Left hindlimb (tissue), 1 donor: ENCODE data around the gene LRRC8A.
"Not testable (repeated sequence)": the region's sequence is repeated elsewhere in the genome, so short reads cannot be mapped to it uniquely, and the experiment has no call there.

Experiments
- DNase-seq: peaks from one replicate; pipeline ENCODE4 v3.0.0-alpha.2; 2018

Gene LRRC8A

GRCh38 chr9:128870128-128870940 lies 11.6 kb upstream of the LRRC8A start:
- DNase-seq = no peak

GRCh38 chr9:128870941-128871265 lies 11.0 kb upstream of the LRRC8A start:
- not testable (repeated sequence) for DNase-seq

GRCh38 chr9:128877852-128878251 lies 4.1 kb upstream of the LRRC8A start:
- DNase-seq = no peak

GRCh38 chr9:128882677-128883603 lies 1.0 kb downstream of the LRRC8A start:
- DNase-seq = no peak

- DNase-seq = no peak
Observed at GRCh38 chr9:128884164-128884563, 2.2 kb downstream of the LRRC8A start.

- DNase-seq = no peak
Observed at GRCh38 chr9:128885376-128885775, 3.4 kb downstream of the LRRC8A start.

GRCh38 chr9:128885798-128886197 lies 3.9 kb downstream of the LRRC8A start:
- DNase-seq = no peak

GRCh38 chr9:128886211-128886891 lies 4.4 kb downstream of the LRRC8A start:
- no peak for DNase-seq

- DNase-seq = no peak
Observed at GRCh38 chr9:128887049-128887448, 5.1 kb downstream of the LRRC8A start.

- no peak for DNase-seq
Observed at GRCh38 chr9:128887914-128888350, 6.0 kb downstream of the LRRC8A start.

GRCh38 chr9:128891321-128892220 lies 9.6 kb downstream of the LRRC8A start:
- no peak for DNase-seq

GRCh38 chr9:128892221-128892921 lies 10.4 kb downstream of the LRRC8A start:
- peak; percentile 81 for DNase-seq

GRCh38 chr9:128893354-128893753 lies 11.4 kb downstream of the LRRC8A start:
- peak; percentile 6 for DNase-seq

GRCh38 chr9:128894764-128895163 lies 12.8 kb downstream of the LRRC8A start:
- DNase-seq = no peak

GRCh38 chr9:128895556-128895955 lies 13.6 kb downstream of the LRRC8A start:
- no peak for DNase-seq

GRCh38 chr9:128898382-128898781 lies 16.4 kb downstream of the LRRC8A start:
- DNase-seq = no peak

GRCh38 chr9:128898845-128899565 lies 17.1 kb downstream of the LRRC8A start:
- DNase-seq = no peak

GRCh38 chr9:128899566-128900322 lies 17.8 kb downstream of the LRRC8A start:
- no peak for DNase-seq

GRCh38 chr9:128901379-128901778 lies 19.4 kb downstream of the LRRC8A start:
- DNase-seq = no peak

GRCh38 chr9:128901822-128902221 lies 19.9 kb downstream of the LRRC8A start:
- DNase-seq = no peak
